HCT116 (cell line): Measurements from ENCODE around the gene ZBTB7C. TPM values are rescaled to one million over a fixed set of nuclear protein-coding genes. Genes with fewer than 3 reads are reported as not detected.
A peak's percentile ranks its signal among the peaks of the same experiment; 100 is the strongest.

Experiments
- ATAC-seq: fragments of 200-7000 bp; cut with Tn5 transposase; 2 replicates; pipeline ENCODE4 v1.9.1; 2020; ENCODE audit warnings: mild to moderate bottlenecking, moderate library complexity
- BruUV-seq: library from RNA; stranded (reverse); fragments of 400-500 nt; replicated peaks from 2 replicates; lab custom pipeline; 2021; lab: Mats Ljungman, UMichigan
- CTCF ChIA-PET: fragments of 300-600 bp; sonication (Branson Sonifier 250); formaldehyde crosslinking; loops from one replicate; lab custom pipeline; 2021; ENCODE audit warnings: antibody characterized with exemption; lab: Charles Lee
- POLR2A ChIA-PET: fragments of 300-600, 350-600 bp; sonication (Branson Sonifier 250); formaldehyde crosslinking; loops from one replicate; lab custom pipeline; 2021; ENCODE audit warnings: antibody characterized with exemption; lab: Charles Lee
- RAD21 ChIA-PET, 2 experiments: fragments of 300-600 bp; sonication (Branson Sonifier 250); formaldehyde crosslinking; loops; one replicate each; lab custom pipeline; 2023; ENCODE audit warnings: low total read pairs in 2 of 2; ENCODE audit not compliant: uncharacterized antibody in 2 of 2, unreplicated experiment in 2 of 2, low non-redundant PET in 1 of 2; lab: Charles Lee
- DNase-seq: peaks from one replicate; pipeline ENCODE4 v3.0.0-alpha.2; 2010; ENCODE audit warnings: low read depth, low spot score
- H2AFZ ChIP-seq: fragments of 200-600 bp; shearing (Covaris generic), sonication (generic); 2 replicates; pipeline ENCODE4 v1.6.1; 2017; ENCODE audit warnings: low read depth, mixed run types, mixed read lengths, antibody characterized with exemption, low read length; ENCODE audit not compliant: poor library complexity, severe bottlenecking
- H3K27ac ChIP-seq: 2 replicates; pipeline ENCODE4 v1.5.1; 2012; ENCODE audit warnings: low read depth, low read length
- H3K27me3 ChIP-seq: fragments of 200-600 bp; sonication (generic); 2 replicates; pipeline ENCODE4 v1.6.1; 2016; ENCODE audit warnings: mixed run types, low read length, mixed read lengths; ENCODE audit not compliant: insufficient read depth
- H3K36me3 ChIP-seq, 2 experiments: fragments of 200-500 bp in 1 of 2; fragments of 200-600 bp in 1 of 2; sonication (Bioruptor generic) in 1 of 2; sonication (generic) in 1 of 2; 2 replicates each; pipeline versions ENCODE4 v1.5.1 to v1.6.1; 2014 to 2016; ENCODE audit warnings: low read length in 2 of 2, inconsistent platforms in 1 of 2, mixed read lengths in 1 of 2, mixed run types in 1 of 2; ENCODE audit not compliant: insufficient read depth in 2 of 2, control insufficient read depth in 1 of 2
- H3K4me1 ChIP-seq, 2 experiments: fragments of 200-600 bp in 1 of 2; sonication (generic) in 1 of 2; 2 replicates each; pipeline versions ENCODE4 v1.5.1 to v1.6.1; 2012 to 2017; ENCODE audit warnings: low read length in 2 of 2, inconsistent platforms in 1 of 2, mild to moderate bottlenecking in 1 of 2, mixed read lengths in 1 of 2, mixed run types in 1 of 2, moderate library complexity in 1 of 2; ENCODE audit not compliant: insufficient read depth in 2 of 2, control insufficient read depth in 1 of 2
- H3K4me2 ChIP-seq: fragments of 200-600 bp; sonication (generic); 2 replicates; pipeline ENCODE4 v1.6.1; 2017; ENCODE audit warnings: mixed run types, low read length, mixed read lengths
- H3K4me3 ChIP-seq, 2 experiments: fragments of 200-600 bp in 1 of 2; sonication (generic) in 1 of 2; replicated peaks in 1 of 2; 2 replicates each; pipeline ENCODE4 v1.5.1; 2011 to 2016; ENCODE audit warnings: low read length in 2 of 2, control low read depth in 1 of 2, low read depth in 1 of 2, mild to moderate bottlenecking in 1 of 2, mixed read lengths in 1 of 2, mixed run types in 1 of 2
- H3K79me2 ChIP-seq: fragments of 200-600 bp; sonication (generic); 2 replicates; pipeline ENCODE4 v1.6.1; 2017; ENCODE audit warnings: mild to moderate bottlenecking, mixed run types, low read length, moderate library complexity, mixed read lengths; ENCODE audit not compliant: insufficient read depth
- H3K9ac ChIP-seq: fragments of 200-600 bp; sonication (generic); 2 replicates; pipeline ENCODE4 v1.6.1; 2016; ENCODE audit warnings: low read length, mixed read lengths
- H3K9me2 ChIP-seq: fragments of 200-600 bp; sonication (generic), shearing (Covaris generic); 2 replicates; pipeline ENCODE4 v1.6.1; 2017; ENCODE audit warnings: mixed run types, mild to moderate bottlenecking, moderate library complexity; ENCODE audit not compliant: insufficient read depth
- H3K9me3 ChIP-seq, 2 experiments: fragments of 200-500 bp in 1 of 2; fragments of 200-600 bp in 1 of 2; sonication (Bioruptor generic) in 1 of 2; sonication (generic) in 1 of 2; 2 replicates each; pipeline ENCODE4 v1.6.1; 2014 to 2017; ENCODE audit warnings: low read length in 2 of 2, mixed read lengths in 2 of 2, inconsistent platforms in 1 of 2, low read depth in 1 of 2, mild to moderate bottlenecking in 1 of 2, mixed run types in 1 of 2, moderate library complexity in 1 of 2; ENCODE audit not compliant: control insufficient read depth in 1 of 2, insufficient read depth in 1 of 2
- H4K20me1 ChIP-seq: fragments of 200-600 bp; sonication (generic), shearing (Covaris generic); 2 replicates; pipeline ENCODE4 v1.6.1; 2017; ENCODE audit warnings: mixed run types, mild to moderate bottlenecking, moderate library complexity; ENCODE audit not compliant: insufficient read depth
- ELF1 ChIP-seq: IDR thresholded peaks from 2 replicates; pipeline ENCODE4 v1.6.1; 2012; ENCODE audit warnings: low read depth, borderline replicate concordance
- RAD21 ChIP-seq: IDR thresholded peaks from 2 replicates; pipeline ENCODE4 v1.6.1; 2012; ENCODE audit warnings: low read depth, mild to moderate bottlenecking
- ZFX ChIP-seq: fragments of 450-650 bp; IDR thresholded peaks from 2 replicates; pipeline ENCODE4 v1.6.1; 2017
- intact Hi-C: fragments of 100-400 bp; cut with micrococcal nuclease; formaldehyde crosslinking; loops from 2 replicates; pipeline ENCODE4 v1.10.0; 2022
- total RNA-seq: library from RNA; stranded (reverse); gene quantifications from one replicate; pipeline ENCODE4 v1.2.1, GENCODE V29; 2021; ENCODE audit not compliant: unreplicated experiment
- TF ChIP-seq, protein P1 (sequence below), 3 experiments: fragments of 200-600 bp in 1 of 3; sonication (generic) in 1 of 3; IDR thresholded peaks in 2 of 3; conservative IDR thresholded peaks in 1 of 3; 2 replicates each; pipeline ENCODE4 v1.5.1; 2012 to 2017; ENCODE audit warnings: low read depth in 2 of 3, low read length in 2 of 3, antibody characterized with exemption in 1 of 3, borderline replicate concordance in 1 of 3, control low read depth in 1 of 3, mild to moderate bottlenecking in 1 of 3, mixed read lengths in 1 of 3, mixed run types in 1 of 3, moderate library complexity in 1 of 3; ENCODE audit not compliant: insufficient read depth in 1 of 3

The ZBTB7C gene
- total RNA-seq, 1 experiment from 2014 or later = 0.37 TPM

DNA sequence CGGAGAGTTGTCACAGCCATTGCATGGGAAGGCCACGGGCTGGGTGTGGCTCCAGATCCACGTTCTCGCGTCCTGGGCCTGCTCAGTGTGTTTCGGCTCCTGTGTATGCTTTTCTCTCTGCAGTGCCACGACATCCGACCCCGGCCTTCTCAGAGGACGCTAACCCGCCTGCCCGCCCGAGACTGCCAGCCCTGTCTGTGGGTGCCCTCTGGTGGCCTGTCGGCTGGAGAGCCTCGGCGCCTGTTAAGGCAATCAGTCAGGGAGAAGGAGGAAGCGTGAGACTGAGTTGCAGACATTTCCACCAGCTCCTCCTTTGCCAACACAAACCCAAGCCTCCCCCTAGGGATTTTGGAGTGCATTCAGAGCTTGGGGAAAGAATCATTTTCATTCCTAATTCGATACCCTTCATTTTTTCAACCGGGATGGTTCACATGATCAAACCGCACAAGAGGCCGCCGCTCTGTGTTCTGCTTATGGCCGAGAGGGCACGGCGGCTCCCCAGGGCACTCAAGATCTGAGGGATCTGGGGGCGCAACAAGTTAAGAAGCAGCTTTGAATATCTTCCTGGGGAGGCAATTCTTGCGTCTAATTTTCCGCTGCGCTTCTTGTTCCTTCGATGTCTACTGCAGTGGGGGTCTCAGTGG lies 37.5 kb upstream of the ZBTB7C start:
- ChIA-PET POLR2A (no interaction called here), RAD21 (interaction anchor here in 1 of 2 experiments (1.6 kb wide), 1 partner anchor 216 kb away, joined by 4 read pairs; no protein-coding TSS in a partner anchor)
- H3K4me2 ChIP-seq = peak overlapping the region; percentile 63
- H4K20me1 ChIP-seq = no peaks in the 10 kb centered on the region
- peak; percentile 93 for ATAC-seq
- TF ChIP-seq RAD21 (peak; percentile 98), ELF1 (no peak), ZFX (peak; percentile 29; the same call in 1 of the 2 replicates)
- TF ChIP-seq, protein P1, sequence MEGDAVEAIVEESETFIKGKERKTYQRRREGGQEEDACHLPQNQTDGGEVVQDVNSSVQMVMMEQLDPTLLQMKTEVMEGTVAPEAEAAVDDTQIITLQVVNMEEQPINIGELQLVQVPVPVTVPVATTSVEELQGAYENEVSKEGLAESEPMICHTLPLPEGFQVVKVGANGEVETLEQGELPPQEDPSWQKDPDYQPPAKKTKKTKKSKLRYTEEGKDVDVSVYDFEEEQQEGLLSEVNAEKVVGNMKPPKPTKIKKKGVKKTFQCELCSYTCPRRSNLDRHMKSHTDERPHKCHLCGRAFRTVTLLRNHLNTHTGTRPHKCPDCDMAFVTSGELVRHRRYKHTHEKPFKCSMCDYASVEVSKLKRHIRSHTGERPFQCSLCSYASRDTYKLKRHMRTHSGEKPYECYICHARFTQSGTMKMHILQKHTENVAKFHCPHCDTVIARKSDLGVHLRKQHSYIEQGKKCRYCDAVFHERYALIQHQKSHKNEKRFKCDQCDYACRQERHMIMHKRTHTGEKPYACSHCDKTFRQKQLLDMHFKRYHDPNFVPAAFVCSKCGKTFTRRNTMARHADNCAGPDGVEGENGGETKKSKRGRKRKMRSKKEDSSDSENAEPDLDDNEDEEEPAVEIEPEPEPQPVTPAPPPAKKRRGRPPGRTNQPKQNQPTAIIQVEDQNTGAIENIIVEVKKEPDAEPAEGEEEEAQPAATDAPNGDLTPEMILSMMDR (IDR thresholded peaks at IDR 0.05 in 2 of 3, conservative IDR thresholded peaks at IDR 0.05 in 1 of 3; ENCODE audit: borderline replicate concordance in 1 of 3, insufficient read depth in 1 of 3, low read depth in 2 of 3, low read length in 2 of 3) = peak; percentile 94 to 96 (median 95)
- TF ChIP-seq, all 23 proteins: peak for 3
- Histone ChIP-seq H3K27ac (no peak overlapping the region), H3K27me3 (peaks cover 15% of the 10 kb centered on the region; the same call in 1 of the 2 replicates), H3K79me2 (no peaks in the 10 kb centered on the region), H3K36me3 (no peaks in the 10 kb centered on the region), H3K4me3 (no peak overlapping the region), H2AFZ (peak overlapping the region; percentile 88), H3K9ac (no peak overlapping the region), H3K9me2 (no peaks in the 10 kb centered on the region), H3K4me1 (peaks cover 0 to 13% of the 10 kb centered on the region in 2 experiments; a peak in 2 of 4 replicates), H3K9me3 (no peaks in the 10 kb centered on the region)
- BruUV-seq = no TSS peak
- CTCF ChIA-PET = interaction anchor here (1.0 to 3.6 kb wide), 6 partner anchors 16 to 674 kb away, joined by 3 to 47 read pairs (median 4); no protein-coding TSS in a partner anchor
- peak; percentile 57 for DNase-seq
- intact Hi-C loops = loop anchor here (1.0 to 10.0 kb wide), 5 partner anchors 99 to 672 kb away; no protein-coding TSS in a partner anchor
